Prostate gland (tissue), 2 donors: ENCODE data around the gene ARMH1.

Experiments used
- CTCF ChIP-seq, 4 experiments: fragments of 200-600 bp in 2 of 4; fragments of 450-650 bp in 2 of 4; sonication (generic) in 2 of 4; IDR thresholded peaks; 1 replicate in 3 of 4; 2 replicates in 1 of 4; pipeline ENCODE4 v1.5.1; 2016 to 2019; ENCODE audit warnings: antibody characterized with exemption in 4 of 4, mild to moderate bottlenecking in 2 of 4, moderate library complexity in 2 of 4
- POLR2A ChIP-seq: fragments of 450-650 bp; IDR thresholded peaks from one replicate; pipeline ENCODE4 v1.6.1; 2016; ENCODE audit warnings: antibody characterized with exemption, mild to moderate bottlenecking

- TF ChIP-seq CTCF (IDR thresholded peaks at IDR 0.05), result peak in 3 of 4 experiments; percentile 40 to 64 (median 42)
- no peak for TF ChIP-seq POLR2A
These were observed 18.9 kb upstream of the ARMH1 start for GRCh38 chr1:44655609-44656008.
